ENCODE results near the gene SAFB. TPM values are rescaled to one million over a fixed set of nuclear protein-coding genes. Genes with fewer than 3 reads are reported as not detected.

The SAFB gene
- total and polyA plus RNA-seq, 2 of the 13 experiments (the other 11 are each of a cell fraction or from before 2014, with no cell fraction given): 21.0 to 28.4 TPM

DNA sequence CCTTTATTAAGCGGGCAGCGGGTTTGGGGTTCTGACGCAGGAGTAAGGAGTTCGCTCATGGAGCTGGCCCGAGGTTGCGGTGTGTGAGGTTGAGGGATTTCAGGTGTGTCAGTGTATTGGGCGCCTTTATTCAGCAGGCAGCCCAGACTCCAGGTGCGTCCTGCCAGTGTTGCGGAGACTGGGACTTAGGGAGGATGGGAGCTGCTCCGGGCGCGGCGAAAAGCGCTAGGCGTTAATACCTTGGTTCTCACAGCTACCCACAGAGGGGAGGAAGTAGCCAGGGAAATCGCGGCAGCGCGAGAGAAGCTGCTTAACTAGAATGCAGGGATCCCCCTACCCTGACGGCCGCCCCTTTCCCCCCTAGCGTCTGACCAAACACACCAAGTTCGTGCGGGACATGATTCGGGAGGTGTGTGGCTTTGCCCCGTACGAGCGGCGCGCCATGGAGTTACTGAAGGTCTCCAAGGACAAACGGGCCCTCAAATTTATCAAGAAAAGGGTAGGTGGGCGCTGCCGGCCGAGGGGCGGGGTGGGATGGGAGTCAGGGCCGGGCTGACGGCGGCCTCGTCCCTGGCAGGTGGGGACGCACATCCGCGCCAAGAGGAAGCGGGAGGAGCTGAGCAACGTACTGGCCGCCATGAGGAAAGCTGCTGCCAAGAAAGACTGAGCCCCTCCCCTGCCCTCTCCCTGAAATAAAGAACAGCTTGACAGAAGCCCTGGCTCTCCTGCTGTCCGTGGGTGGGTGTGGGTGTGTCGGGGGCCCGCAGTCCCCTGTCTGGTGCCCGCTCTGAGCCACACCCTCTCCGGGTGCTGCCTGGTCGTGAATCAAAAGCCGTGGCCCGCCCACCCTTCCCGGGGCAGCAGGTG lies 68.3 kb downstream of the SAFB start (continued):
- TF ChIP-seq, protein P1, sequence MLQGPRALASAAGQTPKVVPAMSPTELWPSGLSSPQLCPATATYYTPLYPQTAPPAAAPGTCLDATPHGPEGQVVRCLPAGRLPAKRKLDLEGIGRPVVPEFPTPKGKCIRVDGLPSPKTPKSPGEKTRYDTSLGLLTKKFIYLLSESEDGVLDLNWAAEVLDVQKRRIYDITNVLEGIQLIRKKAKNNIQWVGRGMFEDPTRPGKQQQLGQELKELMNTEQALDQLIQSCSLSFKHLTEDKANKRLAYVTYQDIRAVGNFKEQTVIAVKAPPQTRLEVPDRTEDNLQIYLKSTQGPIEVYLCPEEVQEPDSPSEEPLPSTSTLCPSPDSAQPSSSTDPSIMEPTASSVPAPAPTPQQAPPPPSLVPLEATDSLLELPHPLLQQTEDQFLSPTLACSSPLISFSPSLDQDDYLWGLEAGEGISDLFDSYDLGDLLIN (CRISPR knock-in tag; IDR thresholded peaks at IDR 0.05; ENCODE audit: borderline replicate concordance): 0 out of 2 replicates have a peak, but pooled peaks have one; percentile 13
- TF ChIP-seq MTF2 (CRISPR knock-in tag; IDR thresholded peaks at IDR 0.05; ENCODE audit: borderline replicate concordance): no peak
- TF ChIP-seq ATRX (CRISPR knock-in tag; IDR thresholded peaks at IDR 0.05; ENCODE audit: borderline replicate concordance): no peak
- TF ChIP-seq, protein P2, sequence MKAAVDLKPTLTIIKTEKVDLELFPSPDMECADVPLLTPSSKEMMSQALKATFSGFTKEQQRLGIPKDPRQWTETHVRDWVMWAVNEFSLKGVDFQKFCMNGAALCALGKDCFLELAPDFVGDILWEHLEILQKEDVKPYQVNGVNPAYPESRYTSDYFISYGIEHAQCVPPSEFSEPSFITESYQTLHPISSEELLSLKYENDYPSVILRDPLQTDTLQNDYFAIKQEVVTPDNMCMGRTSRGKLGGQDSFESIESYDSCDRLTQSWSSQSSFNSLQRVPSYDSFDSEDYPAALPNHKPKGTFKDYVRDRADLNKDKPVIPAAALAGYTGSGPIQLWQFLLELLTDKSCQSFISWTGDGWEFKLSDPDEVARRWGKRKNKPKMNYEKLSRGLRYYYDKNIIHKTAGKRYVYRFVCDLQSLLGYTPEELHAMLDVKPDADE (CRISPR knock-in tag; IDR thresholded peaks at IDR 0.05): 0 out of 2 replicates have a peak, but pooled peaks have one; percentile 20
- TF ChIP-seq HDAC1 (CRISPR knock-in tag; IDR thresholded peaks at IDR 0.05): peak; percentile 34
- TF ChIP-seq, protein P3, sequence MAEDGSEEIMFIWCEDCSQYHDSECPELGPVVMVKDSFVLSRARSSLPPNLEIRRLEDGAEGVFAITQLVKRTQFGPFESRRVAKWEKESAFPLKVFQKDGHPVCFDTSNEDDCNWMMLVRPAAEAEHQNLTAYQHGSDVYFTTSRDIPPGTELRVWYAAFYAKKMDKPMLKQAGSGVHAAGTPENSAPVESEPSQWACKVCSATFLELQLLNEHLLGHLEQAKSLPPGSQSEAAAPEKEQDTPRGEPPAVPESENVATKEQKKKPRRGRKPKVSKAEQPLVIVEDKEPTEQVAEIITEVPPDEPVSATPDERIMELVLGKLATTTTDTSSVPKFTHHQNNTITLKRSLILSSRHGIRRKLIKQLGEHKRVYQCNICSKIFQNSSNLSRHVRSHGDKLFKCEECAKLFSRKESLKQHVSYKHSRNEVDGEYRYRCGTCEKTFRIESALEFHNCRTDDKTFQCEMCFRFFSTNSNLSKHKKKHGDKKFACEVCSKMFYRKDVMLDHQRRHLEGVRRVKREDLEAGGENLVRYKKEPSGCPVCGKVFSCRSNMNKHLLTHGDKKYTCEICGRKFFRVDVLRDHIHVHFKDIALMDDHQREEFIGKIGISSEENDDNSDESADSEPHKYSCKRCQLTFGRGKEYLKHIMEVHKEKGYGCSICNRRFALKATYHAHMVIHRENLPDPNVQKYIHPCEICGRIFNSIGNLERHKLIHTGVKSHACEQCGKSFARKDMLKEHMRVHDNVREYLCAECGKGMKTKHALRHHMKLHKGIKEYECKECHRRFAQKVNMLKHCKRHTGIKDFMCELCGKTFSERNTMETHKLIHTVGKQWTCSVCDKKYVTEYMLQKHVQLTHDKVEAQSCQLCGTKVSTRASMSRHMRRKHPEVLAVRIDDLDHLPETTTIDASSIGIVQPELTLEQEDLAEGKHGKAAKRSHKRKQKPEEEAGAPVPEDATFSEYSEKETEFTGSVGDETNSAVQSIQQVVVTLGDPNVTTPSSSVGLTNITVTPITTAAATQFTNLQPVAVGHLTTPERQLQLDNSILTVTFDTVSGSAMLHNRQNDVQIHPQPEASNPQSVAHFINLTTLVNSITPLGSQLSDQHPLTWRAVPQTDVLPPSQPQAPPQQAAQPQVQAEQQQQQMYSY (CRISPR knock-in tag; IDR thresholded peaks at IDR 0.05): 0 out of 2 replicates have a peak, but pooled peaks have one; percentile 28
- 0 out of 2 replicates have a peak, but pooled peaks have one; percentile 3 for TF ChIP-seq ZFP82 (CRISPR knock-in tag; IDR thresholded peaks at IDR 0.05; ENCODE audit: borderline replicate concordance)
- peak; percentile 50; the same call in 1 of the 2 replicates for TF ChIP-seq ZNF773 (CRISPR knock-in tag; IDR thresholded peaks at IDR 0.05; ENCODE audit: borderline replicate concordance)
- TF ChIP-seq POGK (CRISPR knock-in tag; conservative IDR thresholded peaks at IDR 0.05): 0 out of 2 replicates have a peak, but pooled peaks have one; percentile 11
- peak; percentile 52; the same call in 1 of the 2 replicates for TF ChIP-seq SRY (CRISPR knock-in tag; IDR thresholded peaks at IDR 0.05)
- peak; percentile 61 for TF ChIP-seq POLR2G (IDR thresholded peaks at IDR 0.05; ENCODE audit: low read depth, low read length)
- TF ChIP-seq MXD4 (CRISPR knock-in tag; IDR thresholded peaks at IDR 0.05): no peak
- peak; percentile 52; the same call in 1 of the 2 replicates for TF ChIP-seq ZNF740 (CRISPR knock-in tag; IDR thresholded peaks at IDR 0.05)
- TF ChIP-seq TGIF2 (CRISPR knock-in tag; IDR thresholded peaks at IDR 0.05): 0 out of 2 replicates have a peak, but pooled peaks have one; percentile 10
- no peak for TF ChIP-seq HNRNPK (IDR thresholded peaks at IDR 0.05; ENCODE audit: low read depth, low read length, poor library complexity, severe bottlenecking)
- no peak for TF ChIP-seq SKI (IDR thresholded peaks at IDR 0.05; ENCODE audit: partially characterized antibody)
- TF ChIP-seq SIN3A (IDR thresholded peaks at IDR 0.05; ENCODE audit: borderline replicate concordance, low read depth, low read length): peak; percentile 52; the same call in 1 of the 2 replicates
- 0 out of 2 replicates have a peak, but pooled peaks have one; percentile 5 for TF ChIP-seq BORCS8-MEF2B (CRISPR knock-in tag; IDR thresholded peaks at IDR 0.05)
- TF ChIP-seq ZFY (CRISPR knock-in tag; IDR thresholded peaks at IDR 0.05): 0 out of 2 replicates have a peak, but pooled peaks have one; percentile 2
